GM12875 (cell line): ENCODE measurements around the gene MYH15.

ENCODE experiments used
- H3K4me3 ChIP-seq: one replicate; pipeline ENCODE4 v1.5.1; 2011; ENCODE audit warnings: low read depth, low read length, control low read depth
- TF ChIP-seq, protein P1 (sequence below): IDR thresholded peaks from 2 replicates; pipeline ENCODE4 v1.5.1; 2011; ENCODE audit warnings: low read depth, mild to moderate bottlenecking, control low read depth, inconsistent platforms, low read length, moderate library complexity, borderline replicate concordance; ENCODE audit not compliant: insufficient read depth

Gene MYH15

DNA sequence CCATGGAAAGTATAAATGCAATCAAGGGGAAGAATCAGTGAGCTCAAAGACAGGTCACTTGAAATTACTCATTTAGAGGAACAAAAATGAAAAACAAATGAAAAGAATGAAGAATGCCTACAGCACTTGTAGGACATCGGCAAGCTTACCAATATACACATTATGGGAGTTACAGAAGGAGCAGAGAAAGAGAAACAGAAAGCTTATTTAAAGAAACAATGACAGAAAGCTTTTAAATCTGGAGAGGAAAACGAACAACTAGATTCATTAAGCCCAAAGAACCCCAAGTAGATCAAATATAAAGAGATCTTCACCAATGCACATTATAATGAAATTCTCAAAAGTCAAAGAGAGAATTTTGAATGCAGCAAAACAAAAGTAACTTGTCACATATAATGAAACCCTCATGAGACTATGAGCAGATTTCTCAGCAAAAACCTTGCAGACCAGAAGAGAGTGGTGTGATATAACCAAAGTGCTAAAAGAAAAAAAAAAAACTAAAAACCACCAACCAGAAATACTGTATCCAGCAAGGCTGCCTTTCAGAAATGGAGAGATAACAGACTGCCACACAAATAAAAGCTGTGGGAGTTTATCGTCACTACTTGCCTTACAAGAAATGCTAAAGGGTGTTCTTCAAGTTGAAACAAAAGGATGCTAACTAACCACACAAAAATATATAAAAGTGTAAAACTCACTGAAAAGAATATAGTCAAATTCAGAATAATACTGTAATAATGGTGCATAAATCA, 63.1 kb downstream of the MYH15 start:
- TF ChIP-seq, protein P1, sequence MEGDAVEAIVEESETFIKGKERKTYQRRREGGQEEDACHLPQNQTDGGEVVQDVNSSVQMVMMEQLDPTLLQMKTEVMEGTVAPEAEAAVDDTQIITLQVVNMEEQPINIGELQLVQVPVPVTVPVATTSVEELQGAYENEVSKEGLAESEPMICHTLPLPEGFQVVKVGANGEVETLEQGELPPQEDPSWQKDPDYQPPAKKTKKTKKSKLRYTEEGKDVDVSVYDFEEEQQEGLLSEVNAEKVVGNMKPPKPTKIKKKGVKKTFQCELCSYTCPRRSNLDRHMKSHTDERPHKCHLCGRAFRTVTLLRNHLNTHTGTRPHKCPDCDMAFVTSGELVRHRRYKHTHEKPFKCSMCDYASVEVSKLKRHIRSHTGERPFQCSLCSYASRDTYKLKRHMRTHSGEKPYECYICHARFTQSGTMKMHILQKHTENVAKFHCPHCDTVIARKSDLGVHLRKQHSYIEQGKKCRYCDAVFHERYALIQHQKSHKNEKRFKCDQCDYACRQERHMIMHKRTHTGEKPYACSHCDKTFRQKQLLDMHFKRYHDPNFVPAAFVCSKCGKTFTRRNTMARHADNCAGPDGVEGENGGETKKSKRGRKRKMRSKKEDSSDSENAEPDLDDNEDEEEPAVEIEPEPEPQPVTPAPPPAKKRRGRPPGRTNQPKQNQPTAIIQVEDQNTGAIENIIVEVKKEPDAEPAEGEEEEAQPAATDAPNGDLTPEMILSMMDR = no peak

DNA sequence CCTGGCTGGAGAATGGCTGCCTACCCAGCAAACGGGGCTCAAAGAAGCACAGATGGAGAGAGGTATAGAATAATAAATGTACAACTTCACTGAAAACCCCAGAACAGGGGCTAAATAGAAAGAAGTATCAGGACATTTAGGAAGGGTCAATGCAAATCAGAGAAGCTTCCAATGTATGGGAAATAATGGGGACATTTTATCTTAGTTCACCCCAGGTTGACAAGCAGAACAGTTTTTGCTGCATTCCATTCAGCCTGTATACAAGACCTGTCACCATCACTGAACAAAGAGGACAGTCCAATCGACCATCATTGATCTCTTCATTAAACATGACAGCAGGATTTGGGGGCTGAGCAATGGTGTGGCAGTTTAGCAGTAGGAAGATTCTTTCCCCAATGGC, 68.1 kb downstream of the MYH15 start:
- no peak overlapping the region for H3K4me3 ChIP-seq
- TF ChIP-seq, protein P1 = no peak

More for the DNA sequence above, 63.1 kb downstream of the MYH15 start:
- no peak overlapping the region for H3K4me3 ChIP-seq

DNA sequence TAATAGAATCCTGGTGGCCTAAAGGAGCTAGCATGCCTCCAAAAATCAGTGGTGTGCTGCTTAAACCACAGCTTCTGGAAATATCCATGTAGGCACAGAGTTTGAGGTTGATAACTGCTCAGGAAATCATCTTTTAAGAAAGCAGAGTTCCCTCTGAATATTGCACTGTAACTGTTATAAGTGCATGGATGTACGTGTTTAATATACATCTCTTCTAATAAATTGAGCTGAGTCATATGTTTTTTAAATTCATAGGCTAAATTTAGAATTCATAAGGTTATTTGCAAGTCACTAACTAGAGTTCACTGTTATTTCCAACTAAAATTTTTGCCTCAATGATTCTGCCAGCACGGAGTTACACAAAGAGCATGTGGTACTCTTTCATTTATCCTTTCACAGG, 68.9 kb downstream of the MYH15 start:
- TF ChIP-seq, protein P1 = no peak
- H3K4me3 ChIP-seq = no peak overlapping the region

DNA sequence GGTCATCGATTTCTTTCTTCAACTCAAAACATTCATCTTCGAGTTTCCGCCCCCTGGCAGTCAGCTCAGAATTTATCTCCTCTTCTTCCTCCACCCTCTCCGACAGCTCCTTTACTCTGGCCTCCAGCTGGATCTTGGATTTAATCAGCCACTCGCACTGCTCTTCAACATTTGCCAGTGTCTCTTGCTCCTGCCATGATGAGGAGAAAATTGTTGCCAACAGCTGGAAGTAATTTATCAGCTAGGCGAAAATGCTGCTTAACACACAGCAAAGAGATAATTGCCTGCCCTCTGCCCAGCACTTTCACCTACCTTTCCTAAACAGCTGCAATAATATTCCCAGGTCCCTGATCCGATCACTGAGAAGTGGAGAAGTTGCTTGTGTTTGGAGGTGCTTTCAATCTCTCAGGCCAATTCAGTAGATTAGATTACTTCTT, 69.3 kb downstream of the MYH15 start:
- TF ChIP-seq, protein P1 = no peak
- H3K4me3 ChIP-seq = no peak overlapping the region

DNA sequence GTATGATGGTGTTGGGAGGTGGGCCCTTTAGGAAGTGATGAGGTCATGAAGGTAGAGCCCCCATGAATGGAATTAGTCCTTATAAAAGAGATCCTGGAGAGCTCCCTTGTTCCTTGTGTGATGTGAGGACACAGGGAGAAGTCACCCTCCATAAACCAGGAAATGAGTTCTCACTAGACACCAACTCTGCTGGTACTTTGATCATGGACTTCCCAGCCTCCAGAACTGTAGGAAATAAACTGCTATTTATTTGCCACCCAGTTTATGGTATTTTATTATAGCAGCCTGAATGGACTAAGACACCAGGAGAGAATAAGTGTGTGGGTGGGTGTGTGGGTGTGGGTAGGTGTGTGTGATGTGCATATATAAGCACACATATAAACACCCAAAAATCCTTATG, 71.9 kb downstream of the MYH15 start:
- TF ChIP-seq, protein P1 = no peak
- H3K4me3 ChIP-seq = no peak overlapping the region

DNA sequence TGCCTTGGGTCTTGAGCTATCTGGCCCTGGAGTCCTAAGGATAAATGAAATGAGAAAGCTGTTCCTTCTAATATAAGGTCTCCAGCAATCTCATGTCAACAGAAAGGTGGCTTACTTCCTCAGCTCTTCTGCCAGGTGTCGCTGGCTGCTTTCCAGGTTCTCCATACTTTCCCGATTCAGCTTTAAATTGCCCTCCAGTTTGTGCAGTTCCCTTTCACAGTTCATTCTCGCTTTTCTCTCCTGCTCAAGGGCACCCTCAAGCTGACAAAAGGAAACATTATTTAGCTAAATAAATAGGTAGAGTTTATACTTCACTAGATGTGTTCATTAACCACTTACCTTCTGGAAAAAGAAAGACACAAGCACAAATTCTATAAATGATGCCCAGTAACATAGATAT, 73.0 kb downstream of the MYH15 start:
- no peak overlapping the region for H3K4me3 ChIP-seq

More for the DNA sequence above, 73.0 kb downstream of the MYH15 start:
- TF ChIP-seq, protein P1 = no peak
